CD4-positive, alpha-beta memory T cell (primary cell): Measurements from ENCODE around the gene TBC1D25. TPM values are rescaled to one million over a fixed set of nuclear protein-coding genes. Genes with fewer than 3 reads are reported as not detected.
A peak's percentile ranks its signal among the peaks of the same experiment; 100 is the strongest.

Experiments
- CTCF ChIA-PET: fragments of 350-600 bp; sonication (Branson Sonifier 250); formaldehyde crosslinking; loops from one replicate; lab custom pipeline; 2021; ENCODE audit warnings: inconsistent platforms; ENCODE audit not compliant: partially characterized antibody; lab: Charles Lee
- POLR2A ChIA-PET: fragments of 350-600 bp; sonication (Branson Sonifier 250); formaldehyde crosslinking; loops from one replicate; lab custom pipeline; 2021; ENCODE audit not compliant: partially characterized antibody; lab: Charles Lee
- DNase-seq, 5 donors: peaks; one replicate each; pipeline versions ENCODE4 v3.0.0 to v3.0.0-alpha.2; 2020 to 2022; ENCODE audit warnings: mixed read lengths in 1 of 5
- H3K27ac ChIP-seq: one replicate; pipeline ENCODE4 v1.7.0; 2013; ENCODE audit warnings: low read depth, low read length
- H3K27me3 ChIP-seq: 2 replicates; pipeline ENCODE4 v1.7.0; 2013; ENCODE audit warnings: mild to moderate bottlenecking, low read length, moderate library complexity; ENCODE audit not compliant: insufficient read depth
- H3K36me3 ChIP-seq: 2 replicates; pipeline ENCODE4 v1.7.0; 2013; ENCODE audit warnings: mild to moderate bottlenecking, low read length, moderate library complexity; ENCODE audit not compliant: insufficient read depth
- H3K4me1 ChIP-seq: 2 replicates; pipeline ENCODE4 v1.7.0; 2013; ENCODE audit warnings: mild to moderate bottlenecking, low read length, moderate library complexity; ENCODE audit not compliant: insufficient read depth
- H3K4me3 ChIP-seq, 2 donors: one replicate each; pipeline ENCODE4 v1.7.0; 2013; ENCODE audit warnings: low read length in 2 of 2, mild to moderate bottlenecking in 1 of 2
- H3K9me3 ChIP-seq, 2 donors: one replicate each; pipeline ENCODE4 v1.7.0; 2013; ENCODE audit warnings: low read length in 2 of 2, control low read depth in 1 of 2; ENCODE audit not compliant: control insufficient read depth in 1 of 2
- H3K27ac Mint-ChIP-seq, 7 donors: one replicate each; pipeline ENCODE4 v1.8.0; 2020 to 2021; ENCODE audit warnings: mixed read lengths in 7 of 7, mild to moderate bottlenecking in 6 of 7, inconsistent platforms in 3 of 7, moderate library complexity in 3 of 7
- H3K27me3 Mint-ChIP-seq, 2 donors: one replicate each; pipeline ENCODE4 v1.8.0; 2020 to 2021; ENCODE audit warnings: mixed read lengths in 2 of 2
- H3K36me3 Mint-ChIP-seq, 2 donors: one replicate each; pipeline ENCODE4 v1.8.0; 2020 to 2021; ENCODE audit warnings: mixed read lengths in 2 of 2, inconsistent platforms in 1 of 2, mild to moderate bottlenecking in 1 of 2
- H3K4me1 Mint-ChIP-seq, 4 donors: one replicate each; pipeline ENCODE4 v1.8.0; 2020 to 2021; ENCODE audit warnings: mixed read lengths in 4 of 4, mild to moderate bottlenecking in 1 of 4
- H3K4me3 Mint-ChIP-seq, 8 donors: one replicate each; pipeline ENCODE4 v1.8.0; 2020 to 2021; ENCODE audit warnings: mixed read lengths in 8 of 8, mild to moderate bottlenecking in 7 of 8, moderate library complexity in 6 of 8, inconsistent platforms in 3 of 8
- H3K9me3 Mint-ChIP-seq, 8 donors: one replicate each; pipeline ENCODE4 v1.8.0; 2020 to 2021; ENCODE audit warnings: mixed read lengths in 8 of 8, mild to moderate bottlenecking in 5 of 8, inconsistent platforms in 3 of 8, moderate library complexity in 1 of 8
- intact Hi-C: fragments of 100-400 bp; cut with micrococcal nuclease; formaldehyde crosslinking; loops from one replicate; pipeline ENCODE4 v1.15.1; 2023
- polyA plus RNA-seq, 2 donors: library from polyadenylated mRNA; unstranded; fragments of 300-500 nt; fragmentation: Illumina TruSeq; gene quantifications; one replicate each; pipeline ENCODE4 v1.2.3, GENCODE V29; 2021
- total RNA-seq, 2 experiments: library from RNA; stranded (reverse); gene quantifications; one replicate each; pipeline ENCODE4 v1.2.3, GENCODE V29; 2021

Gene TBC1D25
- total and polyA plus RNA-seq, 4 experiments from 2014 or later, result 18.6 to 24.5 (median 22.0) TPM

DNA sequence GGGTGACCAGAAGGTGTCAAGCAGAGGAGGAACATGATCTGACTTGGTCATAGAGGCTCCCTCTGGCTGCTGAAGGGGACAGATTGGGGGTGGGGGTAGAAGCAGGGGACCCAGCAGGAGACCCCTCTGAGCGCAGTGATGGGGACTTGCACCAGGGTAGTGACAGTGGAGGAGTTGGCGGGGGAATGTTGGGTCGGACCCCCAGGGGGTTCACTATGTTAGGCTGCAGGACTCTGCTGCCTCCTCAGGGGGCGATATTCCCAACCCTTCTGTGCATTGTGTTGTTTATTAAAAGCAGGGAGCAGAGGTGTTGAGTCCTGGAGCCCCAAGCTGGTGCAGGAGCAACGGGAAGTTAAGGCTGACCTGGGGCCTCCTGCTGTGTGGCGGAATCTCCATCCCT lies 66.6 kb downstream of the TBC1D25 start:
- Histone ChIP-seq H3K27ac (no peak overlapping the region), H3K4me1 (no peaks in the 10 kb centered on the region), H3K9me3 (no peaks in the 10 kb centered on the region), H3K4me3 (no peak overlapping the region), H3K36me3 (no peaks in the 10 kb centered on the region), H3K27me3 (no peaks in the 10 kb centered on the region)
- peaks cover 0 to 5% of the 10 kb centered on the region in 2 donors for H3K36me3 Mint-ChIP-seq
- H3K4me3 Mint-ChIP-seq, result no peak overlapping the region
- POLR2A ChIA-PET, result no interaction called here
- no peaks in the 10 kb centered on the region for H3K27me3 Mint-ChIP-seq
- CTCF ChIA-PET, result no interaction called here
- intact Hi-C loops, result no loop called here
- H3K4me1 Mint-ChIP-seq, result no peaks in the 10 kb centered on the region
- peak overlapping the region in 1 of 7 donors; percentile 2 for H3K27ac Mint-ChIP-seq
- no peaks in the 10 kb centered on the region for H3K9me3 Mint-ChIP-seq
- no peak for DNase-seq

DNA sequence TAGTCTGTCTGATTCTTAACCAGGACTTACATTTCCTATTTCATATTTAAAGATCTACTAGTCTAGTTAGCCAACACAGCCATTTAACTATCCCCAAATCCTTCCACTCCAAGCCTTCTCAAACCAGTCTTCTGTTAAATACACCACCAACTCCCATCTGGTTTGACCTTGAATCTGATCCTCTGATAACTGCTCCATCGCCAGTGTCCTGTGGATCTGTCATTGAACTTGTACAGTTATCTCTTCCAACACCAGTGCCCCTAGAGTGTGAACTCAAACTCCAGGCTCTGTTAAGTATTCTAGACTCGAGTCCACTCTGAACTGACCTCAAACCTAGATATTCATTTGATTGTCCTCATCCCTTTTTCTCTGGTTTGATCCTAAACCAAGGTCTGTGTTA lies 72.2 kb downstream of the TBC1D25 start:
- CTCF ChIA-PET, result no interaction called here
- no peak overlapping the region for H3K4me3 ChIP-seq
- H3K36me3 ChIP-seq, result no peaks in the 10 kb centered on the region
- H3K4me1 ChIP-seq, result no peaks in the 10 kb centered on the region
- Mint-ChIP-seq H3K4me1 (no peaks in the 10 kb centered on the region), H3K4me3 (no peak overlapping the region), H3K36me3 (no peaks in the 10 kb centered on the region), H3K27ac (peak overlapping the region in 1 of 7 donors; percentile 22), H3K9me3 (no peaks in the 10 kb centered on the region), H3K27me3 (no peaks in the 10 kb centered on the region)
- H3K27me3 ChIP-seq, result no peaks in the 10 kb centered on the region
- intact Hi-C loops, result no loop called here
- POLR2A ChIA-PET, result no interaction called here
- no peaks in the 10 kb centered on the region for H3K9me3 ChIP-seq
- no peak overlapping the region for H3K27ac ChIP-seq
- no peak for DNase-seq

Other genes starting within 250 kb of the TBC1D25 start
- not detected for gene SSX3, start 183.0 kb upstream of the TBC1D25 start, total RNA-seq
- gene SSX3, start 183.0 kb upstream of the TBC1D25 start, polyA plus RNA-seq, result not detected
- gene SSX4, start 156.2 kb upstream of the TBC1D25 start, total RNA-seq, result not detected
- gene SSX4, start 156.2 kb upstream of the TBC1D25 start, polyA plus RNA-seq, result not detected
- not detected for gene SSX4B, start 127.8 kb upstream of the TBC1D25 start, total RNA-seq
- gene SSX4B, start 127.8 kb upstream of the TBC1D25 start, polyA plus RNA-seq, result not detected
- 10 to 100 TPM; 18.4 to 22.2 TPM for gene SLC38A5, start 69.5 kb upstream of the TBC1D25 start, total RNA-seq
- 10 to 100 TPM; 20.1 to 34.0 TPM for gene SLC38A5, start 69.5 kb upstream of the TBC1D25 start, polyA plus RNA-seq
- gene FTSJ1, start 63.5 kb upstream of the TBC1D25 start, total RNA-seq, result 10 to 100 TPM; 48.1 to 54.1 TPM
- gene FTSJ1, start 63.5 kb upstream of the TBC1D25 start, polyA plus RNA-seq, result 10 to 100 TPM; 69.4 to 92.2 TPM
- gene PORCN, start 30.7 kb upstream of the TBC1D25 start, total RNA-seq, result 10 to 100 TPM; 15.3 to 15.4 TPM
- gene PORCN, start 30.7 kb upstream of the TBC1D25 start, polyA plus RNA-seq, result 10 to 100 TPM; 10.6 to 13.8 TPM
- gene EBP, start 17.9 kb upstream of the TBC1D25 start, total RNA-seq, result 10 to 100 TPM; 32.1 to 35.9 TPM
- gene EBP, start 17.9 kb upstream of the TBC1D25 start, polyA plus RNA-seq, result 100 to 1,000 TPM in 1 of 2 donors, 10 to 100 TPM in 1; 80.5 to 130 TPM
- gene RBM3, start 34.8 kb downstream of the TBC1D25 start, total RNA-seq, result 100 to 1,000 TPM; 169 to 173 TPM
- 100 to 1,000 TPM; 247 to 282 TPM for gene RBM3, start 34.8 kb downstream of the TBC1D25 start, polyA plus RNA-seq
- gene WDR13, start 57.8 kb downstream of the TBC1D25 start, total RNA-seq, result 10 to 100 TPM; 47.4 to 49.7 TPM
- gene WDR13, start 57.8 kb downstream of the TBC1D25 start, polyA plus RNA-seq, result 10 to 100 TPM; 41.8 to 67.9 TPM
- gene WAS, start 144.1 kb downstream of the TBC1D25 start, total RNA-seq, result 100 to 1,000 TPM; 108 to 110 TPM
- 10 to 100 TPM; 13.4 to 33.8 TPM for gene WAS, start 144.1 kb downstream of the TBC1D25 start, polyA plus RNA-seq
- 10 to 100 TPM in 1 of 2 experiments, 1 to 10 TPM in 1; 8.7 to 10.2 TPM for gene SUV39H1, start 157.0 kb downstream of the TBC1D25 start, total RNA-seq
- 10 to 100 TPM; 12.4 to 15.6 TPM for gene SUV39H1, start 157.0 kb downstream of the TBC1D25 start, polyA plus RNA-seq
- gene GLOD5, start 222.0 kb downstream of the TBC1D25 start, total RNA-seq, result not detected
- not detected for gene GLOD5, start 222.0 kb downstream of the TBC1D25 start, polyA plus RNA-seq
- not detected for gene GATA1, start 246.9 kb downstream of the TBC1D25 start, total RNA-seq
- gene GATA1, start 246.9 kb downstream of the TBC1D25 start, polyA plus RNA-seq, result not detected